ENCODE results near the gene MTHFD2L. TPM values are rescaled to one million over a fixed set of nuclear protein-coding genes. Genes with fewer than 3 reads are reported as not detected.

MTHFD2L gene
- total RNA-seq, 6 experiments from 2014 or later, result 5.2 to 9.0 (median 8.1) TPM

DNA sequence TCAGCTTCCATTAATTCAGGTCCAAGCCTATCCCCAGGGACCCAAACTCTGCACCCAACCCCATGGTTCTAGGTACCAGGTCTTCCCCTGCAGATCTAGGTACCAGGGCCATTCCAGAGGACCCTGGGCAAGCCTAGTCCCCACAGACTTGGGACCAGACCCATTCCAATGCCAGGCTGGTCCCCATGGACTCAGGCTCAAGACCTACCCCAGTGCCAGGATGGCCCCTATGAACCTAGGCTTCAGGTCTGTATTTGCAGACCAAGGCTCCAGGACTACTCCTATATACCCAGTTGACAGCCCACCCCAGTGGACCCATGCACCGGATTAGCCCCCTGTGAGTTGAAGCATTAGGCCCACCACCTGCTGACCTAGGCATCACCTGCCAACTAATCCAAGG, 8.9 kb downstream of the MTHFD2L start:
- no peak for DNase-seq
- no peaks in the 10 kb centered on the region for H3K9me3 Mint-ChIP-seq
- H3K27me3 Mint-ChIP-seq (ENCODE audit: insufficient read depth), result no peaks in the 10 kb centered on the region
- H3K27ac Mint-ChIP-seq, result no peak overlapping the region
- peaks cover 8% of the 10 kb centered on the region for H3K36me3 Mint-ChIP-seq (ENCODE audit: low read depth)
- H3K4me3 Mint-ChIP-seq, result no peak overlapping the region
- TF ChIP-seq CTCF (IDR thresholded peaks at IDR 0.05), result no peak
- peaks cover 21% of the 10 kb centered on the region for H3K4me1 Mint-ChIP-seq (ENCODE audit: low read depth)

- TF ChIP-seq CTCF (IDR thresholded peaks at IDR 0.05), result no peak
- Mint-ChIP-seq H3K4me3 (no peak overlapping the region), H3K27ac (no peak overlapping the region), H3K27me3 (ENCODE audit: insufficient read depth) (no peaks in the 10 kb centered on the region), H3K4me1 (ENCODE audit: low read depth) (peaks cover 13% of the 10 kb centered on the region), H3K36me3 (ENCODE audit: low read depth) (peaks cover 8% of the 10 kb centered on the region), H3K9me3 (no peaks in the 10 kb centered on the region)
- DNase-seq, result no peak
Measured at GRCh38 chr4:74167585-74167984, 9.7 kb downstream of the MTHFD2L start.

DNA sequence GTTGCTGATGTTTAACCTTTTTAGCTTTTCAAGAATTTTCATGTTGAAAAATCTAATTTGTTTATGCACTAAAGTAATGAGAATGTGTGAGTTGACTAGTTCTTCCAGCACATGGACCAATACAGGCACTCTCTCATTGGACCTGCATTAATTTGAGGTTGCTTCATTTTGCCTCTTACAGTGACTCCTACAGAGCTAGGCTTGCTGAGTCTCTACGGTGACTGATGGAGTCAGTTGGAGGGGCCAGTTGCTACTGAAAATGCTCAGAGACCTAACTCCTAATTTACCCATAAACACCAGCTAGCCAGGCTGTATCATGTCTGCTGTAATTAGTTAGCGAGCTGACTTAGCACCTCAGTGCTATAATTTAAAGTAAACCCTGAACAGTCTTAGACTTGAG, 10.9 kb downstream of the MTHFD2L start:
- Mint-ChIP-seq H3K9me3 (no peaks in the 10 kb centered on the region), H3K4me1 (ENCODE audit: low read depth) (peaks cover 12% of the 10 kb centered on the region), H3K4me3 (no peak overlapping the region), H3K27me3 (ENCODE audit: insufficient read depth) (no peaks in the 10 kb centered on the region), H3K36me3 (ENCODE audit: low read depth) (peaks cover 8% of the 10 kb centered on the region), H3K27ac (no peak overlapping the region; the same call in 1 of the 2 replicates)
- no peak for TF ChIP-seq CTCF (IDR thresholded peaks at IDR 0.05)
- DNase-seq, result no peak

- DNase-seq, result no peak
- no peak overlapping the region for H3K4me3 Mint-ChIP-seq
- no peak overlapping the region for H3K27ac Mint-ChIP-seq
- no peak for TF ChIP-seq CTCF (IDR thresholded peaks at IDR 0.05)
- H3K27me3 Mint-ChIP-seq (ENCODE audit: insufficient read depth), result no peaks in the 10 kb centered on the region
- H3K36me3 Mint-ChIP-seq (ENCODE audit: low read depth), result no peaks in the 10 kb centered on the region
- peaks cover 11% of the 10 kb centered on the region for H3K4me1 Mint-ChIP-seq (ENCODE audit: low read depth)
- no peaks in the 10 kb centered on the region for H3K9me3 Mint-ChIP-seq
Measured at GRCh38 chr4:74173321-74173720, 15.4 kb downstream of the MTHFD2L start.

- no peak overlapping the region for H3K4me3 Mint-ChIP-seq
Measured at GRCh38 chr4:74174421-74174820, 16.5 kb downstream of the MTHFD2L start.

More at GRCh38 chr4:74174421-74174820, 16.5 kb downstream of the MTHFD2L start:
- DNase-seq, result no peak
- 0 out of 2 replicates have a peak, but pooled peaks cover 5% of the 10 kb centered on the region for H3K4me1 Mint-ChIP-seq (ENCODE audit: low read depth)
- no peaks in the 10 kb centered on the region for H3K36me3 Mint-ChIP-seq (ENCODE audit: low read depth)
- H3K27me3 Mint-ChIP-seq (ENCODE audit: insufficient read depth), result no peaks in the 10 kb centered on the region
- no peak overlapping the region for H3K27ac Mint-ChIP-seq
- no peaks in the 10 kb centered on the region for H3K9me3 Mint-ChIP-seq
- TF ChIP-seq CTCF (IDR thresholded peaks at IDR 0.05), result no peak
